SK-N-SH (cell line): ENCODE data around the gene CASQ1. TPM values are rescaled to one million over a fixed set of nuclear protein-coding genes. Genes with fewer than 3 reads are reported as not detected.

Experiments used
- CTCF ChIA-PET: fragments of 300-600, 350-600 bp; formaldehyde crosslinking; extraction: SDS; loops from one replicate; lab custom pipeline; 2021; lab: Yijun Ruan, JAX
- POLR2A ChIA-PET: fragments of 350-600 bp; sonication (Branson Sonifier 250); formaldehyde crosslinking; extraction: SDS; loops from one replicate; lab custom pipeline; 2020; ENCODE audit warnings: antibody characterized with exemption, inconsistent platforms; lab: Yijun Ruan, JAX
- DNase-seq: peaks from one replicate; pipeline ENCODE4 v3.0.0; 2012
- H2AFZ ChIP-seq: fragments of 200-600 bp; sonication (generic); 2 replicates; pipeline ENCODE4 v1.8.1; 2016; ENCODE audit warnings: antibody characterized with exemption, mild to moderate bottlenecking, low read depth
- H3F3A ChIP-seq: fragments of 200-600 bp; sonication (generic); replicated peaks from 2 replicates; pipeline ENCODE3; 2016; ENCODE audit warnings: antibody characterized with exemption, mild to moderate bottlenecking; ENCODE audit not compliant: insufficient read depth
- H3K27ac ChIP-seq, 2 experiments: fragments of 200-500 bp in 1 of 2; fragments of 200-600 bp in 1 of 2; sonication (Bioruptor generic) in 1 of 2; sonication (generic), shearing (Covaris generic) in 1 of 2; 2 replicates each; pipeline versions ENCODE4 v1.5.1 to v1.6.1; 2014 to 2016; ENCODE audit warnings: low read depth in 2 of 2, inconsistent platforms in 1 of 2, low read length in 1 of 2, mild to moderate bottlenecking in 1 of 2, mixed read lengths in 1 of 2
- H3K27me3 ChIP-seq: fragments of 200-600 bp; sonication (generic), shearing (Covaris generic); 2 replicates; pipeline ENCODE4 v1.6.1; 2016; ENCODE audit warnings: mixed run types; ENCODE audit not compliant: insufficient read depth
- H3K36me3 ChIP-seq, 2 experiments: fragments of 200-500 bp in 1 of 2; fragments of 200-600 bp in 1 of 2; sonication (Bioruptor generic) in 1 of 2; sonication (generic) in 1 of 2; replicated peaks in 1 of 2; 2 replicates each; pipeline versions ENCODE3 to v1.5.1; 2014 to 2016; ENCODE audit warnings: low read length in 1 of 2, mild to moderate bottlenecking in 1 of 2; ENCODE audit not compliant: insufficient read depth in 2 of 2, control insufficient read depth in 1 of 2
- H3K4me1 ChIP-seq, 2 experiments: fragments of 200-500 bp in 1 of 2; fragments of 200-600 bp in 1 of 2; sonication (Bioruptor generic) in 1 of 2; sonication (generic), shearing (Covaris generic) in 1 of 2; 2 replicates each; pipeline versions ENCODE4 v1.5.1 to v1.6.1; 2014 to 2016; ENCODE audit warnings: low read depth in 1 of 2, low read length in 1 of 2, mixed run types in 1 of 2; ENCODE audit not compliant: insufficient read depth in 2 of 2, control insufficient read depth in 1 of 2
- H3K4me2 ChIP-seq: fragments of 200-600 bp; sonication (generic), shearing (Covaris generic); 2 replicates; pipeline ENCODE4 v1.6.1; 2017; ENCODE audit warnings: mixed run types
- H3K4me3 ChIP-seq, 2 experiments: fragments of 200-500 bp in 1 of 2; fragments of 200-600 bp in 1 of 2; sonication (Bioruptor generic) in 1 of 2; sonication (generic), shearing (Covaris generic) in 1 of 2; 2 replicates each; pipeline versions ENCODE4 v1.5.1 to v1.8.1; 2014 to 2016; ENCODE audit warnings: low read depth in 2 of 2, inconsistent platforms in 1 of 2, low read length in 1 of 2, mild to moderate bottlenecking in 1 of 2, mixed read lengths in 1 of 2, moderate library complexity in 1 of 2
- H3K79me2 ChIP-seq: fragments of 200-600 bp; sonication (generic); 2 replicates; pipeline ENCODE4 v1.8.1; 2017; ENCODE audit warnings: mild to moderate bottlenecking; ENCODE audit not compliant: insufficient read depth
- H3K9ac ChIP-seq: fragments of 200-600 bp; sonication (generic); 2 replicates; pipeline ENCODE4 v1.6.1; 2017; ENCODE audit warnings: mixed run types
- H3K9me2 ChIP-seq: fragments of 200-600 bp; sonication (generic); 2 replicates; pipeline ENCODE4 v1.6.1; 2017; ENCODE audit warnings: mixed run types
- H3K9me3 ChIP-seq: fragments of 200-600 bp; sonication (generic); 2 replicates; pipeline ENCODE4 v1.6.1; 2017; ENCODE audit warnings: mixed run types, mild to moderate bottlenecking, moderate library complexity
- H4K20me1 ChIP-seq: fragments of 200-600 bp; sonication (generic); 2 replicates; pipeline ENCODE4 v1.6.1; 2017; ENCODE audit warnings: mild to moderate bottlenecking, mixed run types; ENCODE audit not compliant: insufficient read depth
- CHD2 ChIP-seq: fragments of 150-350 bp; IDR thresholded peaks from 2 replicates; pipeline ENCODE4 v1.6.1; 2018; ENCODE audit warnings: low read length; ENCODE audit not compliant: partially characterized antibody
- ELF1 ChIP-seq: IDR thresholded peaks from 2 replicates; pipeline ENCODE4 v1.4.0; 2012
- EP300 ChIP-seq, 2 experiments: IDR thresholded peaks; 2 replicates each; pipeline versions ENCODE4 v1.4.0 to v1.6.1; 2012; ENCODE audit warnings: borderline replicate concordance in 1 of 2, low read depth in 1 of 2, low read length in 1 of 2
- FOXJ3 ChIP-seq: sonication (generic); formaldehyde crosslinking; IDR thresholded peaks from 2 replicates; pipeline ENCODE4 v1.5.1; 2020; ENCODE audit warnings: mild to moderate bottlenecking, missing genetic modification reagents
- GATA2 ChIP-seq: sonication (generic); formaldehyde crosslinking; IDR thresholded peaks from 2 replicates; pipeline ENCODE4 v1.5.0; 2020; ENCODE audit warnings: mild to moderate bottlenecking, missing genetic modification reagents
- IRF3 ChIP-seq: fragments of 150-350 bp; IDR thresholded peaks from 2 replicates; pipeline ENCODE4 v1.6.1; 2016; ENCODE audit warnings: mild to moderate bottlenecking, low read depth, low read length
- MAX ChIP-seq: IDR thresholded peaks from 2 replicates; pipeline ENCODE4 v1.4.0; 2012; ENCODE audit warnings: low read depth
- MXI1 ChIP-seq: IDR thresholded peaks from 2 replicates; pipeline ENCODE4 v1.6.1; 2012; ENCODE audit warnings: mild to moderate bottlenecking, low read depth, low read length, improper control_type of control experiment
- NRF1 ChIP-seq: IDR thresholded peaks from 2 replicates; pipeline ENCODE4 v1.6.1; 2012; ENCODE audit warnings: low read depth, mild to moderate bottlenecking, low read length
- POLR2AphosphoS5 ChIP-seq: IDR thresholded peaks from 2 replicates; pipeline ENCODE4 v1.6.1; 2012; ENCODE audit warnings: low read depth, low read length
- REST ChIP-seq: IDR thresholded peaks from 2 replicates; pipeline ENCODE4 v1.6.1; 2012; ENCODE audit warnings: mild to moderate bottlenecking, low read depth, low read length, moderate library complexity
- SIN3A ChIP-seq: IDR thresholded peaks from 2 replicates; pipeline ENCODE4 v1.6.1; 2012; ENCODE audit warnings: low read depth, mild to moderate bottlenecking, low read length, moderate library complexity, borderline replicate concordance
- TAF1 ChIP-seq: IDR thresholded peaks from 2 replicates; pipeline ENCODE4 v1.6.1; 2012; ENCODE audit warnings: low read depth, mild to moderate bottlenecking, low read length, moderate library complexity, borderline replicate concordance
- WGBS: methylation state at CpG from one replicate; pipeline ENCODE4 v1.1.6; 2017; ENCODE audit warnings: low lambda C conversion rate; 5-methylcytosine and 5-hydroxymethylcytosine counted together
- polyA plus RNA-seq, 3 experiments: library from polyadenylated mRNA; depleted of rRNA; stranded (reverse); fragments of >200 nt; gene quantifications; 2 replicates each; pipeline ENCODE4 v1.2.3, GENCODE V29; 2012
- TF ChIP-seq, protein P1 (sequence below): IDR thresholded peaks from 2 replicates; pipeline ENCODE4 v1.4.0; 2012; ENCODE audit warnings: low read depth, borderline replicate concordance
- TF ChIP-seq, protein P2 (sequence below): fragments of 150-350 bp; IDR thresholded peaks from 2 replicates; pipeline ENCODE4 v1.6.1; 2017; ENCODE audit warnings: antibody characterized with exemption, low read length, low read depth, borderline replicate concordance

The CASQ1 gene
- polyA plus RNA-seq, 1 of the 3 experiments (the other 2 are of a cell fraction): 0.08 TPM

DNA sequence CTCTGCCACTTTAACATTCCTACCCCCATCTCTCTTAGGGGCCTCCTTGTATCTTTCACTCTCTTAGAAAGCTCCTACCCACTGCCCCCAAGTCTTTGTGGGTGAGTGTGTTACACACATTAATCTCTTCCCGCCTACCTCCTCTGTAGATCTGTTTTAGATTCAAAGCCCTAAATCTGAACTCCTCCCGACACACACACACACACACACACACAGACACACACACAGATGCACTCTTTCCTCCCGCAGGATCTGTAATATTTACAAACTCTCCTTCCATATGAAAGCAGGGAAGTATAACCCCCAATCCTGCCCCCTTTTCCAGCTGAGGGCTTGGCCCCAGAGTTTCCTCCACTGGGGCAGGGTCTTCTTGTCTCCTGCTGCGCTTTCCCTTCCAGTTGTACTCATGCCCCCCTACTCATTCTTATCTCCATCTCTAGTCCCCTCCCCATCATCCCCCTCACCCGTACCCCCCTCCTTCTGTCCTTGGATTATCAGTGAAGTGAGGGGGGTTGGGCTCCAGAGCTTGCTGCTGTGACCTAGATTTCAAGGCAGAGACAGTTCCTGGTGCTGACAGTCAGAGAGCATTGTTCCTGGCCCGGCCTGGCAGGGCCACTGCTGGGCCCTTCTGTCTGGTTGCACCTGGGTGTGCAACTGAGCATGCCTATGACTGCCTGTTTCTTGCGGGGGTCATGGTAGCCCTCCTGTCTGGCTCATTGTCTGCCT is 19.1 kb downstream of the CASQ1 start:
- peak overlapping the region; percentile 67 to 99; a peak in 3 of 4 replicates for H3K27ac ChIP-seq
- POLR2A ChIA-PET: interaction anchor here (1.0 to 1.1 kb wide), 2 partner anchors 9 to 191 kb away, joined by 3 read pairs; partner anchors contain the start of gene VANGL2

More for the DNA sequence above, 19.1 kb downstream of the CASQ1 start:
- Histone ChIP-seq H3K4me2 (peak overlapping the region; percentile 100), H3K9me3 (no peaks in the 10 kb centered on the region), H3K79me2 (peaks cover 70% of the 10 kb centered on the region), H3K9me2 (no peaks in the 10 kb centered on the region), H3K4me3 (no peak overlapping the region; a peak in 1 of 4 replicates), H3K27me3 (no peaks in the 10 kb centered on the region), H3K9ac (no peak overlapping the region), H3K4me1 (peaks cover 40 to 64% of the 10 kb centered on the region in 2 experiments), H4K20me1 (peaks cover 56% of the 10 kb centered on the region), H3K36me3 (peaks cover 57 to 64% of the 10 kb centered on the region in 2 experiments)
- WGBS: 39% methylated on average over 7 of the region's 7 CpGs
- CTCF ChIA-PET: interaction anchor here (1.0 to 13.6 kb wide), 7 partner anchors 10 to 105 kb away, joined by 3 to 137 read pairs (median 5); no protein-coding TSS in a partner anchor
- DNase-seq: peak; percentile 76
- TF ChIP-seq POLR2AphosphoS5 (no peak; the same call in 1 of the 2 replicates), MAX (no peak), ELF1 (no peak), FOXJ3 (no peak), MXI1 (peak; percentile 77; the same call in 1 of the 2 replicates), GATA2 (CRISPR knock-in tag) (peak; percentile 64), CHD2 (peak; percentile 70), NRF1 (no peak), EP300 (IDR thresholded peaks at IDR 0.05; ENCODE audit: borderline replicate concordance in 1 of 2, low read depth in 1 of 2, low read length in 1 of 2) (0 out of 4 replicates have a peak, but pooled peaks of 1 of the 2 experiments have one; percentile 17), IRF3 (no peak), SIN3A (no peak), REST (no peak), TAF1 (no peak)
- TF ChIP-seq, protein P1, sequence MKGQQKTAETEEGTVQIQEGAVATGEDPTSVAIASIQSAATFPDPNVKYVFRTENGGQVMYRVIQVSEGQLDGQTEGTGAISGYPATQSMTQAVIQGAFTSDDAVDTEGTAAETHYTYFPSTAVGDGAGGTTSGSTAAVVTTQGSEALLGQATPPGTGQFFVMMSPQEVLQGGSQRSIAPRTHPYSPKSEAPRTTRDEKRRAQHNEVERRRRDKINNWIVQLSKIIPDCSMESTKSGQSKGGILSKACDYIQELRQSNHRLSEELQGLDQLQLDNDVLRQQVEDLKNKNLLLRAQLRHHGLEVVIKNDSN: no peak
- TF ChIP-seq, protein P2, sequence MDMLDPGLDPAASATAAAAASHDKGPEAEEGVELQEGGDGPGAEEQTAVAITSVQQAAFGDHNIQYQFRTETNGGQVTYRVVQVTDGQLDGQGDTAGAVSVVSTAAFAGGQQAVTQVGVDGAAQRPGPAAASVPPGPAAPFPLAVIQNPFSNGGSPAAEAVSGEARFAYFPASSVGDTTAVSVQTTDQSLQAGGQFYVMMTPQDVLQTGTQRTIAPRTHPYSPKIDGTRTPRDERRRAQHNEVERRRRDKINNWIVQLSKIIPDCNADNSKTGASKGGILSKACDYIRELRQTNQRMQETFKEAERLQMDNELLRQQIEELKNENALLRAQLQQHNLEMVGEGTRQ: no peak
- TF ChIP-seq, all 33 proteins: peak for 4
- Histone ChIP-seq H2AFZ (no peak overlapping the region), H3F3A (peaks cover 31% of the 10 kb centered on the region)
